C4-2B (cell line): ENCODE data around the gene CDKN2AIPNL.

Experiments used
- CTCF ChIP-seq: fragments of 450-650 bp; conservative IDR thresholded peaks from 2 replicates; pipeline ENCODE4 v1.5.1; 2017; ENCODE audit warnings: mild to moderate bottlenecking
- ZFX ChIP-seq: fragments of 450-650 bp; IDR thresholded peaks from 2 replicates; pipeline ENCODE4 v1.6.1; 2017

- no peak for TF ChIP-seq CTCF
- no peak for TF ChIP-seq ZFX
These were observed 16.7 kb downstream of the CDKN2AIPNL start for GRCh38 chr5:134394932-134395331.
